ENCODE results near the gene SLC48A1. TPM values are rescaled to one million over a fixed set of nuclear protein-coding genes. Genes with fewer than 3 reads are reported as not detected.

The SLC48A1 gene
- total RNA-seq, 2 experiments from 2014 or later: 4.5 to 5.8 TPM

DNA sequence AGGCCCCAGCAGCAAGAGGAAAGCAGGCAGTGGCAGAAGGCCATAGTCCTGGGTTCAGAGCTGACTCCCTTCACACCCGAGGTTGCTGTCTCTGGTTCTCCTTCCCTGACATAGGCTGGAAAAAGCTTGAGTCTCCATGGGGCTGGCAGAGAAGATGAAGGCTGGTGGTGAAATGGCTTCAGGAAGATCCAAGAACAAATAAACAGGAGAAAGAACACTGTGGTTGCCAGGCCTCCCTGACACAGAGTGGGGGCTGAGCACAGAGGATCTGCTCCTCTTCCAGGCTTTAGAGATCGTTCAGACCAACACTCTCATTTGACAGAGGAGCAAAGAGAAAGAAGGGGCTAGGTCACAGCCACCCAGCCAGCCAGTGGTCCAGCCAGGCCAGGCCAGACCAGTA is 32.4 kb downstream of the SLC48A1 start:
- peaks cover 41% of the 10 kb centered on the region for H3K36me3 Mint-ChIP-seq (ENCODE audit: low read depth)
- TF ChIP-seq, protein P1, sequence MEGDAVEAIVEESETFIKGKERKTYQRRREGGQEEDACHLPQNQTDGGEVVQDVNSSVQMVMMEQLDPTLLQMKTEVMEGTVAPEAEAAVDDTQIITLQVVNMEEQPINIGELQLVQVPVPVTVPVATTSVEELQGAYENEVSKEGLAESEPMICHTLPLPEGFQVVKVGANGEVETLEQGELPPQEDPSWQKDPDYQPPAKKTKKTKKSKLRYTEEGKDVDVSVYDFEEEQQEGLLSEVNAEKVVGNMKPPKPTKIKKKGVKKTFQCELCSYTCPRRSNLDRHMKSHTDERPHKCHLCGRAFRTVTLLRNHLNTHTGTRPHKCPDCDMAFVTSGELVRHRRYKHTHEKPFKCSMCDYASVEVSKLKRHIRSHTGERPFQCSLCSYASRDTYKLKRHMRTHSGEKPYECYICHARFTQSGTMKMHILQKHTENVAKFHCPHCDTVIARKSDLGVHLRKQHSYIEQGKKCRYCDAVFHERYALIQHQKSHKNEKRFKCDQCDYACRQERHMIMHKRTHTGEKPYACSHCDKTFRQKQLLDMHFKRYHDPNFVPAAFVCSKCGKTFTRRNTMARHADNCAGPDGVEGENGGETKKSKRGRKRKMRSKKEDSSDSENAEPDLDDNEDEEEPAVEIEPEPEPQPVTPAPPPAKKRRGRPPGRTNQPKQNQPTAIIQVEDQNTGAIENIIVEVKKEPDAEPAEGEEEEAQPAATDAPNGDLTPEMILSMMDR (IDR thresholded peaks at IDR 0.05): no peak
- CTCF ChIA-PET: interaction anchor here (1.3 to 5.3 kb wide), 3 partner anchors 13 to 33 kb away, joined by 4 to 45 read pairs (median 6); no protein-coding TSS in a partner anchor
- no peaks in the 10 kb centered on the region for H3K27me3 Mint-ChIP-seq
- H3K9me3 Mint-ChIP-seq: no peaks in the 10 kb centered on the region
- intact Hi-C loops (cut with DNase I, micrococcal nuclease): loop anchor here in 1 of 2 experiments (2.0 kb wide), 1 partner anchor 31 kb away; no protein-coding TSS in a partner anchor
- Histone ChIP-seq H3K27me3 (ENCODE audit: control insufficient read depth in 1 of 2, insufficient read depth in 2 of 2, low read length in 2 of 2) (no peaks in the 10 kb centered on the region), H3K36me3 (ENCODE audit: insufficient read depth, low read length) (peaks cover 40% of the 10 kb centered on the region), H3K4me3 (ENCODE audit: low read length) (no peak overlapping the region), H3K27ac (ENCODE audit: low read depth in 1 of 2, low read length in 2 of 2) (peak overlapping the region; percentile 36 to 39), H3K4me1 (ENCODE audit: insufficient read depth, low read length) (peaks cover 100% of the 10 kb centered on the region), H3K9me3 (ENCODE audit: control insufficient read depth in 1 of 2, insufficient read depth in 1 of 2, low read length in 2 of 2) (no peaks in the 10 kb centered on the region)
- peaks cover 99% of the 10 kb centered on the region for H3K4me1 Mint-ChIP-seq (ENCODE audit: low read depth)
- POLR2A ChIA-PET: interaction anchor here (2.1 to 6.7 kb wide), 2 partner anchors 8 to 14 kb away, joined by 14 to 110 read pairs; partner anchors contain the start of gene HDAC7
- DNase-seq (no peak), ATAC-seq (ENCODE audit: poor library complexity) (no peak)
- H3K27ac Mint-ChIP-seq: peak overlapping the region; percentile 96
- H3K4me3 Mint-ChIP-seq: peak overlapping the region; percentile 17

- H3K4me3 Mint-ChIP-seq: peak overlapping the region; percentile 66
- intact Hi-C loops (cut with DNase I, micrococcal nuclease): no loop called here
- H3K4me1 Mint-ChIP-seq (ENCODE audit: low read depth): peaks cover 99% of the 10 kb centered on the region
- POLR2A ChIA-PET: interaction anchor here (0.6 to 8.4 kb wide), 9 partner anchors 12 to 601 kb away, joined by 3 to 274 read pairs (median 5); partner anchors contain the start of genes HDAC7, SENP1 and TMEM106C
- H3K27ac Mint-ChIP-seq: peak overlapping the region; percentile 96
- peaks cover 35% of the 10 kb centered on the region for H3K36me3 ChIP-seq (ENCODE audit: insufficient read depth, low read length)
- H3K36me3 Mint-ChIP-seq (ENCODE audit: low read depth): peaks cover 26% of the 10 kb centered on the region
- no peaks in the 10 kb centered on the region for H3K27me3 Mint-ChIP-seq
- H3K27ac ChIP-seq (ENCODE audit: low read depth in 1 of 2, low read length in 2 of 2): peak overlapping the region; percentile 91 to 98
- ATAC-seq (ENCODE audit: poor library complexity): no peak
- DNase-seq: no peak
- no peaks in the 10 kb centered on the region for H3K27me3 ChIP-seq (ENCODE audit: control insufficient read depth in 1 of 2, insufficient read depth in 2 of 2, low read length in 2 of 2)
- peak overlapping the region; percentile 37 for H3K4me3 ChIP-seq (ENCODE audit: low read length)
- TF ChIP-seq, protein P1 (IDR thresholded peaks at IDR 0.05): no peak
- H3K9me3 ChIP-seq (ENCODE audit: control insufficient read depth in 1 of 2, insufficient read depth in 1 of 2, low read length in 2 of 2): no peaks in the 10 kb centered on the region
- H3K4me1 ChIP-seq (ENCODE audit: insufficient read depth, low read length): peaks cover 100% of the 10 kb centered on the region
- CTCF ChIA-PET: interaction anchor here (0.5 to 5.3 kb wide), 11 partner anchors 9 to 117 kb away, joined by 3 to 45 read pairs (median 5); partner anchors contain the start of gene VDR
- H3K9me3 Mint-ChIP-seq: no peaks in the 10 kb centered on the region
Measured at GRCh38 chr12:47807338-47807737, 34.3 kb downstream of the SLC48A1 start.

- TF ChIP-seq, protein P1 (IDR thresholded peaks at IDR 0.05): no peak
- Histone ChIP-seq H3K27ac (ENCODE audit: low read depth in 1 of 2, low read length in 2 of 2) (peak overlapping the region; percentile 91 to 98), H3K27me3 (ENCODE audit: control insufficient read depth in 1 of 2, insufficient read depth in 2 of 2, low read length in 2 of 2) (no peaks in the 10 kb centered on the region), H3K9me3 (ENCODE audit: control insufficient read depth in 1 of 2, insufficient read depth in 1 of 2, low read length in 2 of 2) (no peaks in the 10 kb centered on the region), H3K4me3 (ENCODE audit: low read length) (peak overlapping the region; percentile 37), H3K36me3 (ENCODE audit: insufficient read depth, low read length) (peaks cover 32% of the 10 kb centered on the region), H3K4me1 (ENCODE audit: insufficient read depth, low read length) (peaks cover 99% of the 10 kb centered on the region)
- Mint-ChIP-seq H3K4me3 (peak overlapping the region; percentile 66), H3K36me3 (ENCODE audit: low read depth) (peaks cover 24% of the 10 kb centered on the region), H3K27ac (peak overlapping the region; percentile 96), H3K27me3 (no peaks in the 10 kb centered on the region), H3K9me3 (no peaks in the 10 kb centered on the region), H3K4me1 (ENCODE audit: low read depth) (peaks cover 99% of the 10 kb centered on the region)
- ChIA-PET CTCF (interaction anchor here (0.5 to 5.3 kb wide), 15 partner anchors 10 to 118 kb away, joined by 3 to 45 read pairs (median 4); partner anchors contain the start of genes HDAC7 and VDR), POLR2A (interaction anchor here (0.5 to 8.4 kb wide), 13 partner anchors 12 to 601 kb away, joined by 3 to 274 read pairs (median 3); partner anchors contain the start of genes HDAC7, RPAP3, SENP1 and TMEM106C)
- ATAC-seq (ENCODE audit: poor library complexity): peak; percentile 32
- intact Hi-C loops (cut with DNase I, micrococcal nuclease): loop anchor here in 1 of 2 experiments (2.0 kb wide), 1 partner anchor 17 kb away; no protein-coding TSS in a partner anchor
- peak; percentile 50 to 94 (median 75) for DNase-seq
Measured at GRCh38 chr12:47808050-47808449, 35.0 kb downstream of the SLC48A1 start.
